ENCODE measurements around the gene ELP1. TPM values are rescaled to one million over a fixed set of nuclear protein-coding genes. Genes with fewer than 3 reads are reported as not detected.

ELP1 gene
- total and polyA plus RNA-seq, 3 donors from 2014 or later, result 20.8 to 36.6 (median 32.7) TPM

DNA sequence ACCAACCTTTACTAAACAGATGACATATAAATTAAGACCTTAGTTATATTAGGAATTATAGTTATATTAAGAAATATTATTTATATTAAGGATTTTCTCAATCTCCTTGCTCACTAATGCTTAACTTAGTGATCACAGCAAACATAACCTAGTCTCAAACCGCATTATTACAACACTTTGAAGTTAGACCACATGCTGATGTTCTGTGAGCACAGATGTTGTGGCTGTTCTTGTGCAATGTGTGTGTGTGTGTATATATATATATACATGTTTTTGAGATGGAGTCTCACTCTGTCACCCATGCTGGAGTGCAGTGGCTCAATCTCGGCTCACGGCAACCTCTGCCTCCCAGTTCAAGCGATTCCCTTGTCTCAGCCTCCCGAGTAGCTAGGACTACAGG lies 20.5 kb downstream of the ELP1 start:
- no peaks in the 10 kb centered on the region for H3K4me1 ChIP-seq
- H3K27me3 ChIP-seq, result no peaks in the 10 kb centered on the region
- H3K36me3 ChIP-seq (ENCODE audit: low read depth, missing control alignments), result no peaks in the 10 kb centered on the region
- 91 to 98% methylated on average over 5 of the region's 5 CpGs for WGBS, 2 donors
- intact Hi-C loops (cut with DNase I; ENCODE audit: low total_unique reads), result no loop called here
- no peak overlapping the region for H3K4me3 ChIP-seq
- TF ChIP-seq, protein P1, sequence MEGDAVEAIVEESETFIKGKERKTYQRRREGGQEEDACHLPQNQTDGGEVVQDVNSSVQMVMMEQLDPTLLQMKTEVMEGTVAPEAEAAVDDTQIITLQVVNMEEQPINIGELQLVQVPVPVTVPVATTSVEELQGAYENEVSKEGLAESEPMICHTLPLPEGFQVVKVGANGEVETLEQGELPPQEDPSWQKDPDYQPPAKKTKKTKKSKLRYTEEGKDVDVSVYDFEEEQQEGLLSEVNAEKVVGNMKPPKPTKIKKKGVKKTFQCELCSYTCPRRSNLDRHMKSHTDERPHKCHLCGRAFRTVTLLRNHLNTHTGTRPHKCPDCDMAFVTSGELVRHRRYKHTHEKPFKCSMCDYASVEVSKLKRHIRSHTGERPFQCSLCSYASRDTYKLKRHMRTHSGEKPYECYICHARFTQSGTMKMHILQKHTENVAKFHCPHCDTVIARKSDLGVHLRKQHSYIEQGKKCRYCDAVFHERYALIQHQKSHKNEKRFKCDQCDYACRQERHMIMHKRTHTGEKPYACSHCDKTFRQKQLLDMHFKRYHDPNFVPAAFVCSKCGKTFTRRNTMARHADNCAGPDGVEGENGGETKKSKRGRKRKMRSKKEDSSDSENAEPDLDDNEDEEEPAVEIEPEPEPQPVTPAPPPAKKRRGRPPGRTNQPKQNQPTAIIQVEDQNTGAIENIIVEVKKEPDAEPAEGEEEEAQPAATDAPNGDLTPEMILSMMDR (IDR thresholded peaks at IDR 0.05), result no peak
- no peak for TF ChIP-seq POLR2A (IDR thresholded peaks at IDR 0.05)
- no peak for DNase-seq
- H3K27ac ChIP-seq, result no peak overlapping the region
- H3K9me3 ChIP-seq, result no peaks in the 10 kb centered on the region

- intact Hi-C loops (cut with DNase I; ENCODE audit: low total_unique reads), result no loop called here
- WGBS, 2 donors, result 44 to 61% methylated on average over 1 of the region's 1 CpG
- H3K27ac ChIP-seq, result no peak overlapping the region
- H3K4me3 ChIP-seq, result no peak overlapping the region
- no peaks in the 10 kb centered on the region for H3K4me1 ChIP-seq
- no peaks in the 10 kb centered on the region for H3K36me3 ChIP-seq (ENCODE audit: low read depth, missing control alignments)
- no peak for DNase-seq
- TF ChIP-seq, protein P1 (IDR thresholded peaks at IDR 0.05), result no peak
- no peak for TF ChIP-seq POLR2A (IDR thresholded peaks at IDR 0.05)
- no peaks in the 10 kb centered on the region for H3K9me3 ChIP-seq
- no peaks in the 10 kb centered on the region for H3K27me3 ChIP-seq
Measured at GRCh38 chr9:108911820-108912219, 22.1 kb downstream of the ELP1 start.

- WGBS, 2 donors, result 92 to 93% methylated on average over 2 of the region's 2 CpGs
Measured at GRCh38 chr9:108910914-108911313, 23.0 kb downstream of the ELP1 start.

DNA sequence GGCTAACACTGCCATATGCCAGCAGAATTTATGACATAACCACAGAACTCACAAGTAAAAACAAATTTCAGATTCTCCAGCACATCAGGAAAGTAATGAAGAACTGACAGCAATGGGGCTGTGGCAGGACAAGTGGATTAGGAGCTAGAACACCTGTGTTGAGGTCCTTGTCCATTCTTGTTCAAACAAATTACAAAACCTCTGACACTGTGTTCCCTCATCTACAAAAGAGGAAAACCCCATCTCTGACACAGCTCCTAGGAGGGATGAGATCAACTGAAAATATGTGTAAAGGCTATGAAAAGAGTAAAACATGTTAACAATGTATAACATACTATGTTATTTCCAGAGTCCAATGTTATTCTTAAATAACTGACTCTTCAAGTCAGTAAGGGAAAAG lies 23.5 kb downstream of the ELP1 start:
- Histone ChIP-seq H3K27ac (no peak overlapping the region), H3K36me3 (ENCODE audit: low read depth, missing control alignments) (no peaks in the 10 kb centered on the region), H3K27me3 (no peaks in the 10 kb centered on the region), H3K4me1 (no peaks in the 10 kb centered on the region), H3K9me3 (no peaks in the 10 kb centered on the region), H3K4me3 (no peak overlapping the region)
- no peak for DNase-seq
- intact Hi-C loops (cut with DNase I; ENCODE audit: low total_unique reads), result no loop called here
- TF ChIP-seq POLR2A (IDR thresholded peaks at IDR 0.05), result no peak

More at GRCh38 chr9:108910914-108911313, 23.0 kb downstream of the ELP1 start:
- intact Hi-C loops (cut with DNase I; ENCODE audit: low total_unique reads), result no loop called here
- no peak overlapping the region for H3K27ac ChIP-seq
- H3K4me1 ChIP-seq, result no peaks in the 10 kb centered on the region
- no peaks in the 10 kb centered on the region for H3K27me3 ChIP-seq
- H3K4me3 ChIP-seq, result no peak overlapping the region
- H3K9me3 ChIP-seq, result no peaks in the 10 kb centered on the region
- no peak for TF ChIP-seq POLR2A (IDR thresholded peaks at IDR 0.05)
- TF ChIP-seq, protein P1 (IDR thresholded peaks at IDR 0.05), result no peak
- H3K36me3 ChIP-seq (ENCODE audit: low read depth, missing control alignments), result no peaks in the 10 kb centered on the region
- DNase-seq, result no peak

GRCh38 chr9:108905494-108905893 lies 28.4 kb downstream of the ELP1 start:
- no peak for DNase-seq
- Histone ChIP-seq H3K4me3 (no peak overlapping the region), H3K27ac (no peak overlapping the region), H3K27me3 (no peaks in the 10 kb centered on the region), H3K4me1 (no peaks in the 10 kb centered on the region), H3K9me3 (no peaks in the 10 kb centered on the region), H3K36me3 (ENCODE audit: low read depth, missing control alignments) (no peaks in the 10 kb centered on the region)
- TF ChIP-seq POLR2A (IDR thresholded peaks at IDR 0.05), result no peak
- TF ChIP-seq, protein P1 (IDR thresholded peaks at IDR 0.05), result no peak
- 74 to 77% methylated on average over 2 of the region's 2 CpGs for WGBS, 2 donors
- intact Hi-C loops (cut with DNase I; ENCODE audit: low total_unique reads), result no loop called here

All from testis (tissue), 3 donors.